Islet of Langerhans (tissue), 1 donor: ENCODE data around the gene THOP1.

ENCODE experiments used
- FAIRE-seq: peaks from one replicate; lab custom pipeline; 2011; peaks lifted over from hg19 to GRCh38; lab: Jason Lieb, UNC

The THOP1 gene

GRCh38 chr19:2854849-2855248 is 69.5 kb downstream of the THOP1 start:
- no peak for FAIRE-seq

- FAIRE-seq: no peak
Observed at GRCh38 chr19:2856457-2857050, 71.3 kb downstream of the THOP1 start.

- FAIRE-seq: no peak
Observed at GRCh38 chr19:2858864-2859263, 73.6 kb downstream of the THOP1 start.

GRCh38 chr19:2863816-2864215 is 78.5 kb downstream of the THOP1 start:
- no peak for FAIRE-seq
